A204.1 (cell line): ENCODE results near the gene TIE1.

ENCODE experiments used
- FAIRE-seq: peaks from 2 replicates; lab custom pipeline; 2012; peaks lifted over from hg19 to GRCh38; lab: Jason Lieb, UNC

TIE1 gene

GRCh38 chr1:43339584-43340232 is 38.9 kb downstream of the TIE1 start:
- no peak for FAIRE-seq

- FAIRE-seq: no peak
Measured at GRCh38 chr1:43340559-43340958, 39.8 kb downstream of the TIE1 start.

GRCh38 chr1:43344267-43344850 is 43.6 kb downstream of the TIE1 start:
- no peak for FAIRE-seq

- no peak for FAIRE-seq
Measured at GRCh38 chr1:43345120-43345519, 44.3 kb downstream of the TIE1 start.

GRCh38 chr1:43346636-43347035 is 45.9 kb downstream of the TIE1 start:
- FAIRE-seq: no peak

- no peak for FAIRE-seq
Measured at GRCh38 chr1:43348343-43348808, 47.6 kb downstream of the TIE1 start.

GRCh38 chr1:43348809-43349593 is 48.2 kb downstream of the TIE1 start:
- FAIRE-seq: no peak

DNA sequence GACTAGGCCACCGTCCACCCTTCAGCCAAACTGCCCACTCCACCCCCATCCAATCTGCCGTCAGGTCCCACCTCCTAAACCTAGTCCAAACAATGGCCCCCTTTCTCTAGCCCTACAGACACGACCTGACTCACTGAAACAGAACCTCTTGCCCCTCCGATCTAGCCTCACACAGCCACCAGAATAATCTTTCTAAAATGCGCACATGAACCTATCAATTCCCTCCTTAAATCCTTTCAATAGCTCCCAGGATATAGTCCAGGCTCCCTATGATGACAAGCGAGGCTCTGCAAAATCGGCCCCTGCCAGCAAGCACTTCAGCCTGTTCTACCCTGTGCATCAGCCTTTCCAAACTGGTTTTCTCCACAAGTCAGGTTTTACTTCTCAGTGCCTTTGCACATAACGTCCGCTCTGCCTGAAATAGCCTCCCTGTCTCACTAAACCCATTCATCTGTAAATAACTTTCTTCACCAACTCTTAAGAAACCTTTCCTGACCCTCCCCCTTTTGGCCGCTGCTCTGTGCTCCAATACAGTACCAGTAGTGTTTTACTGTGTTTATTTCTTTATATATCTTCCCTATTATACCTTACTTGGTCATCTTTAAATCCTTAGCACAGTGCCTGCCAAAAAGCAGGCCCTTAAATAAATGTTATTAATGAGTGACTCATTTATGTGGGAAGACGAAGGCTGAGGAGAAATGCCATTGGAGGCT is 49.0 kb downstream of the TIE1 start:
- FAIRE-seq: no peak

- no peak for FAIRE-seq
Measured at GRCh38 chr1:43350976-43351375, 50.2 kb downstream of the TIE1 start.

GRCh38 chr1:43351421-43352350 is 50.9 kb downstream of the TIE1 start:
- FAIRE-seq: no peak

DNA sequence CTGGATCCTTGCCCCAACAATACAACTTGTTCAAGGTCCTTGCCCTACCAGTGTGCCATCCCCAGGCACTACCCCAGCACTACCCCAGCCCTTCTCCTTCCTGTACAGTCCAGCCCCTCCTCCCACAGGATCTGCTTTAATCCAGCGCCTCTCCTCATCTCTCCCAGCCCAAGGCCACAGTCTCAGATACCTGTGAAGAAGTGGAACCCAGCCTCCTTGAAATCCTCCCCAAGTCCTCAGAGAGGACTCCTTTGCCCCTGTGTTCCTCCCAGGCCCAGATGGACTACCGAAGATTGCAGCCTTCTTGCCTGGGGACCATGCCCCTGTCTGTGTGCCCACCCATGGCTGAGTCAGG is 51.5 kb downstream of the TIE1 start:
- FAIRE-seq: no peak

DNA sequence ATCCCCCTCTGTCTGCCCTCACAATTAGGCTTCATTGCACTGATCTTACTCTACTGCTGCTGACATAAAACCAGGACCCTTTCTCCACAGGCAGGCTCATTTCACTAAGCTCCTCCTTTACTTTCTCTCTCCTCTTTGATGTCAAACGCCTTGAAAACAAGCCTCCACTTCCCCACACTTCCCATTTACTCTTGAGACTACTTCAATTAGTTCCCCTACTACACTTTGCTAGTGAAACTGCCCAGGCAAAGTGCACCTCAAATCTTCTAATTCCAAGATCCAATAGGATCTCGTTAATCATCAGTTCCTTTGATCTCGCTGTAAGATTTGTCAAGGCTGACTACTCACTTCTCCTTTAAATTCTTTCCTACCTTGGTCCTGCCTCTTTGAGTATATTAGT is 52.1 kb downstream of the TIE1 start:
- no peak for FAIRE-seq

- no peak for FAIRE-seq
Measured at GRCh38 chr1:43354471-43354870, 53.7 kb downstream of the TIE1 start.

DNA sequence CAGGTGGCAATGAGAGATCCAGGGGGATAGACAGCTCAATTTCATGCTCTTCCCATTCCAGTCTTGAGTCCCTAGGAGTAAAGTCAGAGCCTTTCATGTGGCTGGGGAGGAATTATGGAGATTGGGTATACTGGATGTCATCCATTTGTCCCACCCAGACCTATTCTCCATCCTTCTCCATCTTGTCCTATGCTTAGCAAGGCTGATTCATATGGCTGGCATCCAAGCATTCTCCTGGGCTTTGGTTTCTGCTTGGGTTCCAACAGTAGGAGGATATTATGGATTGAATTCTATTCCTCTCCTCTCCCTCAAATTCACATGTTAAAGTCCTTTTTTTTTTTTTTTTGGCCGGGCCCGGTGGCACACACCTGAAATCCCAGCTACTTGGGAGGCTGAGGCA is 54.2 kb downstream of the TIE1 start:
- no peak for FAIRE-seq

DNA sequence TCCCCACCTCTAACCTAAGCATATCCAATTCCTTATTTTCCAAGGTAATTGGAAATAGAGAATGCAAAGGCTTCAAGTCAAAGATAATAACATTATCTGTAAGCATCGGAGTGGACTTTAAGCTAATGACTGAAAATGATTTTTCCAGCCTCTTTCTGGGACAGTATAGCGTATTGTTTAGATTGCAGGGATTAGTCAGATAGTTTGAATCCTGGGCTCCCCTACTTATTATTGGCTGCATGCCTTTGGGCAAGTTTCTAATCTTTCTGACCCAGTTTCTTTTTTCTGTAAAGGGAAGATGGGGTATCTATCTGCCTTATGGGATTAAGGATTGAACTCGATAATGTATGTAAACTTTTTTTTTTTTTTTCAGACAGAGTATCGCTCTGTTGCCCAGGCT is 56.5 kb downstream of the TIE1 start:
- no peak for FAIRE-seq

GRCh38 chr1:43358121-43358745 is 57.5 kb downstream of the TIE1 start:
- no peak for FAIRE-seq

GRCh38 chr1:43358746-43359693 is 58.2 kb downstream of the TIE1 start, which contains the start of gene CDC20:
Gene CDC20, plus strand, starts transcription at chr1:43358981. Its CDS starts 235 bp downstream, at chr1:43359216.
- peak; percentile 92 for FAIRE-seq

DNA sequence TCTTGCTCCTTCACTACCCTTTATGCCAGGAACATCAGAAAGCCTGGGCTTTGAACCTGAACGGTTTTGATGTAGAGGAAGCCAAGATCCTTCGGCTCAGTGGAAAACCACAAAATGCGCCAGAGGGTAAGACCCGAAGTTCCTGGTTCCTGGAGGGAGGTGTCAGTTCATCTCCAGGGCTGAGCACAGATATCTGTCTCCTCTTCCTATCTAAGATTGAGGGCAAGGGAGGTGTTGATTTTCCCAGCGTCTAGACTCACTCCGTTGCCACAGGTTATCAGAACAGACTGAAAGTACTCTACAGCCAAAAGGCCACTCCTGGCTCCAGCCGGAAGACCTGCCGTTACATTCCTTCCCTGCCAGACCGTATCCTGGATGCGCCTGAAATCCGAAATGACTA is 58.9 kb downstream of the TIE1 start:
- no peak for FAIRE-seq

DNA sequence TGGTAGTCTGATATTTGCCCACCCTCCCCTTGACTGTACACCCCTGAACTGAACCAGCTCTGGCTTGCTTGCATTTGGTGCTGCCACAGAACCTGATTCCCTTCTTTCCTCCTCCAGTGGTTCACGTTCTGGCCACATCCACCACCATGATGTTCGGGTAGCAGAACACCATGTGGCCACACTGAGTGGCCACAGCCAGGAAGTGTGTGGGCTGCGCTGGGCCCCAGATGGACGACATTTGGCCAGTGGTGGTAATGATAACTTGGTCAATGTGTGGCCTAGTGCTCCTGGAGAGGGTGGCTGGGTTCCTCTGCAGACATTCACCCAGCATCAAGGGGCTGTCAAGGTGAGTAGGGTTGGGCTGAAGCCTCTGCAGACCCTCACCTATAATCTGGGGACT is 59.8 kb downstream of the TIE1 start:
- no peak for FAIRE-seq
